Neural cell (in vitro differentiated cells): ENCODE results near the gene GPSM3. TPM values are rescaled to one million over a fixed set of nuclear protein-coding genes. Genes with fewer than 3 reads are reported as not detected.

Experiments used
- H2AFZ ChIP-seq: fragments of 200-600, 300-800 bp; sonication (generic), shearing (Covaris generic); 2 replicates; pipeline ENCODE4 v1.6.0; 2014; ENCODE audit warnings: low read depth, mild to moderate bottlenecking, antibody characterized with exemption, low read length, moderate library complexity
- H3F3A ChIP-seq: fragments of 200-600 bp; shearing (Covaris generic); 2 replicates; pipeline ENCODE4 v1.6.1; 2016; ENCODE audit warnings: mild to moderate bottlenecking, moderate library complexity, mixed read lengths, antibody characterized with exemption, low read length; ENCODE audit not compliant: insufficient read depth, poor library complexity, severe bottlenecking
- H3K27ac ChIP-seq: fragments of 200-600, 300-800 bp; sonication (generic), shearing (Covaris generic); 2 replicates; pipeline ENCODE4 v1.5.1; 2014; ENCODE audit warnings: mild to moderate bottlenecking, low read length, moderate library complexity
- H3K27me3 ChIP-seq: fragments of 300-800, 200-600 bp; sonication (generic), shearing (Covaris generic); 2 replicates; pipeline ENCODE4 v1.6.0; 2014; ENCODE audit warnings: mild to moderate bottlenecking, low read depth, low read length, moderate library complexity; ENCODE audit not compliant: insufficient read depth
- H3K36me3 ChIP-seq: fragments of 300-800, 200-600 bp; sonication (generic), shearing (Covaris generic); 2 replicates; pipeline ENCODE4 v1.5.1; 2014; ENCODE audit warnings: mild to moderate bottlenecking, antibody characterized with exemption, low read length, moderate library complexity; ENCODE audit not compliant: insufficient read depth
- H3K4me2 ChIP-seq: fragments of 300-800, 200-600 bp; sonication (generic), shearing (Covaris generic); 2 replicates; pipeline ENCODE4 v1.6.0; 2014; ENCODE audit warnings: mild to moderate bottlenecking, low read length
- H3K4me3 ChIP-seq: fragments of 300-800, 200-600 bp; sonication (generic), shearing (Covaris generic); 2 replicates; pipeline ENCODE4 v1.5.1; 2014; ENCODE audit warnings: mild to moderate bottlenecking, low read length, moderate library complexity
- H3K79me2 ChIP-seq: fragments of 200-600 bp; shearing (Covaris generic); replicated peaks from 2 replicates; pipeline ENCODE4 v1.6.0; 2014; ENCODE audit warnings: mild to moderate bottlenecking, low read length, moderate library complexity; ENCODE audit not compliant: insufficient read depth
- H3K9ac ChIP-seq: fragments of 300-800, 200-600 bp; sonication (generic), shearing (Covaris generic); 2 replicates; pipeline ENCODE4 v1.6.1; 2016; ENCODE audit warnings: mild to moderate bottlenecking, low read length, mixed read lengths
- H3K9me2 ChIP-seq: fragments of 200-600 bp; shearing (Covaris generic); 2 replicates; pipeline ENCODE4 v1.6.1; 2016; ENCODE audit warnings: mild to moderate bottlenecking, low read length, mixed read lengths; ENCODE audit not compliant: insufficient read depth
- H3K9me3 ChIP-seq: fragments of 200-600, 300-800 bp; sonication (generic), shearing (Covaris generic); 2 replicates; pipeline ENCODE4 v1.6.1; 2016; ENCODE audit warnings: mild to moderate bottlenecking, mixed run types, low read length, moderate library complexity, mixed read lengths
- H4K20me1 ChIP-seq: fragments of 200-600 bp; shearing (Covaris generic); 2 replicates; pipeline ENCODE4 v1.6.1; 2016; ENCODE audit warnings: mild to moderate bottlenecking, mixed run types; ENCODE audit not compliant: insufficient read depth
- EP300 ChIP-seq: fragments of 450-650 bp; conservative IDR thresholded peaks from 2 replicates; pipeline ENCODE4 v1.6.1; 2014; ENCODE audit warnings: antibody characterized with exemption, mild to moderate bottlenecking, moderate library complexity; ENCODE audit not compliant: poor library complexity, severe bottlenecking
- EZH2 ChIP-seq: fragments of 200-600, 300-800 bp; shearing (Covaris generic), sonication (generic); IDR thresholded peaks from 2 replicates; pipeline ENCODE4 v1.6.1; 2014; ENCODE audit warnings: antibody characterized with exemption, low read length, borderline replicate concordance, mild to moderate bottlenecking; ENCODE audit not compliant: insufficient read depth, poor library complexity, severe bottlenecking
- MXI1 ChIP-seq: fragments of 450-650 bp; conservative IDR thresholded peaks from 2 replicates; pipeline ENCODE4 v1.6.1; 2014; ENCODE audit warnings: antibody characterized with exemption, mild to moderate bottlenecking; ENCODE audit not compliant: poor library complexity, severe bottlenecking
- POLR2AphosphoS5 ChIP-seq: IDR thresholded peaks from 2 replicates; pipeline ENCODE4 v1.6.1; 2012
- RAD21 ChIP-seq: fragments of 450-650 bp; conservative IDR thresholded peaks from 2 replicates; pipeline ENCODE4 v1.6.1; 2014; ENCODE audit warnings: antibody characterized with exemption, mild to moderate bottlenecking, moderate library complexity
- SMC3 ChIP-seq: fragments of 450-650 bp; conservative IDR thresholded peaks from 2 replicates; pipeline ENCODE4 v1.6.1; 2014; ENCODE audit warnings: antibody characterized with exemption, mild to moderate bottlenecking, moderate library complexity; ENCODE audit not compliant: poor library complexity
- TAF1 ChIP-seq: IDR thresholded peaks from 2 replicates; pipeline ENCODE4 v1.6.1; 2012; ENCODE audit warnings: low read depth
- polyA minus RNA-seq: library from RNA; depleted of rRNA, polyadenylated mRNA; stranded (reverse); fragments of >200 nt; gene quantifications from 2 replicates; pipeline ENCODE4 v1.2.3, GENCODE V29; 2014
- polyA plus RNA-seq: library from polyadenylated mRNA; depleted of rRNA; stranded (reverse); fragments of >200 nt; gene quantifications from 2 replicates; pipeline ENCODE4 v1.2.3, GENCODE V29; 2014
- TF ChIP-seq, protein P1 (sequence below): IDR thresholded peaks from 2 replicates; pipeline ENCODE4 v1.6.1; 2012; ENCODE audit warnings: borderline replicate concordance
- TF ChIP-seq, protein P2 (sequence below): fragments of 450-650 bp; IDR thresholded peaks from 2 replicates; pipeline ENCODE4 v1.5.1; 2014; ENCODE audit warnings: antibody characterized with exemption, mild to moderate bottlenecking, moderate library complexity; ENCODE audit not compliant: poor library complexity, severe bottlenecking

Gene GPSM3, protein sequence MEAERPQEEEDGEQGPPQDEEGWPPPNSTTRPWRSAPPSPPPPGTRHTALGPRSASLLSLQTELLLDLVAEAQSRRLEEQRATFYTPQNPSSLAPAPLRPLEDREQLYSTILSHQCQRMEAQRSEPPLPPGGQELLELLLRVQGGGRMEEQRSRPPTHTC
- polyA plus RNA-seq, result 0.88 and 1.2 TPM in 2 replicates
- not detected in 2 replicates for polyA minus RNA-seq

DNA sequence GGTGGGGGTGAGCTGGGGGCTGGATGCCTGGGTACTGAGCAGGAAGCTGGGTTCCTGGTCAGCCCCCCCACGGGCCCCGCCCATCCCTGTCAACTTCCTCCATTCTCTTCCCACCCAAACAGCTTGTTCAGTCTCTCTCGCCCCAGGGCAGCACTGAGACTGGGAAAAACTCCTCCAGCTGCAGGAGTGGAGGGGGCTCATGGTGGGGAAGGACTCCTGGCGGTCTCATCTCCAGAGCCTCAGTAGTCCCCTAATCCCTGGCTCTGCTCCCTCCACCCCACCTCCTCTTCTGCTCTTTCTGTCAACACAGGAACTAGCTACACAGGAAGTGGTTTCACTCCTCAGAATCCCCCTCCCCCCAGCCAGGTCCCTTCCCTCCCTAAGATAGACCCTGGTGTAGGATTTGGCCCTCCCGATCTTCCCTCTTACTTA is at the start of gene GPSM3:
Gene GPSM3 (minus strand): TSS at position 36 of the 432 bp plus-strand sequence. CDS start 130 bp downstream, outside the sequence.
- Histone ChIP-seq H4K20me1 (no peaks in the 10 kb centered on the region), H3K27ac (peak within 1 kb of the TSS; percentile 91), H3F3A (peaks cover 5% of the 10 kb centered on the region), H2AFZ (no peak within 1 kb of the TSS), H3K36me3 (no peaks in the 10 kb centered on the region), H3K9ac (no peak within 1 kb of the TSS), H3K27me3 (no peaks in the 10 kb centered on the region), H3K9me3 (no peaks in the 10 kb centered on the region), H3K9me2 (no peaks in the 10 kb centered on the region), H3K79me2 (peaks cover 17% of the 10 kb centered on the region), H3K4me2 (no peak within 1 kb of the TSS), H3K4me3 (no peak within 1 kb of the TSS)
- TF ChIP-seq RAD21 (no peak), MXI1 (no peak), POLR2AphosphoS5 (no peak), EZH2 (no peak), SMC3 (no peak), TAF1 (no peak), EP300 (no peak)
- TF ChIP-seq, protein P1, sequence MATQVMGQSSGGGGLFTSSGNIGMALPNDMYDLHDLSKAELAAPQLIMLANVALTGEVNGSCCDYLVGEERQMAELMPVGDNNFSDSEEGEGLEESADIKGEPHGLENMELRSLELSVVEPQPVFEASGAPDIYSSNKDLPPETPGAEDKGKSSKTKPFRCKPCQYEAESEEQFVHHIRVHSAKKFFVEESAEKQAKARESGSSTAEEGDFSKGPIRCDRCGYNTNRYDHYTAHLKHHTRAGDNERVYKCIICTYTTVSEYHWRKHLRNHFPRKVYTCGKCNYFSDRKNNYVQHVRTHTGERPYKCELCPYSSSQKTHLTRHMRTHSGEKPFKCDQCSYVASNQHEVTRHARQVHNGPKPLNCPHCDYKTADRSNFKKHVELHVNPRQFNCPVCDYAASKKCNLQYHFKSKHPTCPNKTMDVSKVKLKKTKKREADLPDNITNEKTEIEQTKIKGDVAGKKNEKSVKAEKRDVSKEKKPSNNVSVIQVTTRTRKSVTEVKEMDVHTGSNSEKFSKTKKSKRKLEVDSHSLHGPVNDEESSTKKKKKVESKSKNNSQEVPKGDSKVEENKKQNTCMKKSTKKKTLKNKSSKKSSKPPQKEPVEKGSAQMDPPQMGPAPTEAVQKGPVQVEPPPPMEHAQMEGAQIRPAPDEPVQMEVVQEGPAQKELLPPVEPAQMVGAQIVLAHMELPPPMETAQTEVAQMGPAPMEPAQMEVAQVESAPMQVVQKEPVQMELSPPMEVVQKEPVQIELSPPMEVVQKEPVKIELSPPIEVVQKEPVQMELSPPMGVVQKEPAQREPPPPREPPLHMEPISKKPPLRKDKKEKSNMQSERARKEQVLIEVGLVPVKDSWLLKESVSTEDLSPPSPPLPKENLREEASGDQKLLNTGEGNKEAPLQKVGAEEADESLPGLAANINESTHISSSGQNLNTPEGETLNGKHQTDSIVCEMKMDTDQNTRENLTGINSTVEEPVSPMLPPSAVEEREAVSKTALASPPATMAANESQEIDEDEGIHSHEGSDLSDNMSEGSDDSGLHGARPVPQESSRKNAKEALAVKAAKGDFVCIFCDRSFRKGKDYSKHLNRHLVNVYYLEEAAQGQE, result no peak
- TF ChIP-seq, protein P2, sequence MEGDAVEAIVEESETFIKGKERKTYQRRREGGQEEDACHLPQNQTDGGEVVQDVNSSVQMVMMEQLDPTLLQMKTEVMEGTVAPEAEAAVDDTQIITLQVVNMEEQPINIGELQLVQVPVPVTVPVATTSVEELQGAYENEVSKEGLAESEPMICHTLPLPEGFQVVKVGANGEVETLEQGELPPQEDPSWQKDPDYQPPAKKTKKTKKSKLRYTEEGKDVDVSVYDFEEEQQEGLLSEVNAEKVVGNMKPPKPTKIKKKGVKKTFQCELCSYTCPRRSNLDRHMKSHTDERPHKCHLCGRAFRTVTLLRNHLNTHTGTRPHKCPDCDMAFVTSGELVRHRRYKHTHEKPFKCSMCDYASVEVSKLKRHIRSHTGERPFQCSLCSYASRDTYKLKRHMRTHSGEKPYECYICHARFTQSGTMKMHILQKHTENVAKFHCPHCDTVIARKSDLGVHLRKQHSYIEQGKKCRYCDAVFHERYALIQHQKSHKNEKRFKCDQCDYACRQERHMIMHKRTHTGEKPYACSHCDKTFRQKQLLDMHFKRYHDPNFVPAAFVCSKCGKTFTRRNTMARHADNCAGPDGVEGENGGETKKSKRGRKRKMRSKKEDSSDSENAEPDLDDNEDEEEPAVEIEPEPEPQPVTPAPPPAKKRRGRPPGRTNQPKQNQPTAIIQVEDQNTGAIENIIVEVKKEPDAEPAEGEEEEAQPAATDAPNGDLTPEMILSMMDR, result no peak

- no peaks in the 10 kb centered on the region for H3F3A ChIP-seq
- H3K79me2 ChIP-seq, result no peaks in the 10 kb centered on the region
- H3K4me2 ChIP-seq, result no peak overlapping the region
- no peaks in the 10 kb centered on the region for H3K36me3 ChIP-seq
- no peak overlapping the region for H3K4me3 ChIP-seq
- no peaks in the 10 kb centered on the region for H3K9me2 ChIP-seq
- H3K9me3 ChIP-seq, result no peaks in the 10 kb centered on the region
- H3K27ac ChIP-seq, result no peak overlapping the region
- no peak overlapping the region for H3K9ac ChIP-seq
- TF ChIP-seq SMC3 (no peak), TAF1 (no peak), MXI1 (no peak), POLR2AphosphoS5 (no peak), EP300 (no peak), RAD21 (no peak), EZH2 (no peak)
- TF ChIP-seq, protein P1, result no peak
- TF ChIP-seq, protein P2, result no peak
- H2AFZ ChIP-seq, result no peak overlapping the region
- no peaks in the 10 kb centered on the region for H3K27me3 ChIP-seq
- no peaks in the 10 kb centered on the region for H4K20me1 ChIP-seq
These were observed 48.2 kb upstream of the GPSM3 start for GRCh38 chr6:32240686-32241085.
